HTERT RPE-1 (cell line): ENCODE measurements around the gene TCHHL1.

Source experiments
- in situ Hi-C: fragments of 300-500 bp; cut with MboI; formaldehyde crosslinking; loops from 4 replicates; pipeline ENCODE4 v1.14.3; 2020; ENCODE audit warnings: low sequenced_read_pairs

Gene TCHHL1

GRCh38 chr1:152039886-152040285 lies 49.0 kb downstream of the TCHHL1 start:
- in situ Hi-C loops: no loop called here

- in situ Hi-C loops: no loop called here
Observed at GRCh38 chr1:152039461-152039860, 49.4 kb downstream of the TCHHL1 start.

GRCh38 chr1:152038871-152039270 lies 50.0 kb downstream of the TCHHL1 start:
- in situ Hi-C loops: no loop called here

GRCh38 chr1:152036267-152037216 lies 52.3 kb downstream of the TCHHL1 start, which contains the start of gene S100A11:
TSS of gene S100A11 (minus strand) at chr1:152037004. CDS start at chr1:152036915, 89 bp downstream.
- in situ Hi-C loops: no loop called here

GRCh38 chr1:152035539-152036266 lies 53.2 kb downstream of the TCHHL1 start:
- in situ Hi-C loops: no loop called here

DNA sequence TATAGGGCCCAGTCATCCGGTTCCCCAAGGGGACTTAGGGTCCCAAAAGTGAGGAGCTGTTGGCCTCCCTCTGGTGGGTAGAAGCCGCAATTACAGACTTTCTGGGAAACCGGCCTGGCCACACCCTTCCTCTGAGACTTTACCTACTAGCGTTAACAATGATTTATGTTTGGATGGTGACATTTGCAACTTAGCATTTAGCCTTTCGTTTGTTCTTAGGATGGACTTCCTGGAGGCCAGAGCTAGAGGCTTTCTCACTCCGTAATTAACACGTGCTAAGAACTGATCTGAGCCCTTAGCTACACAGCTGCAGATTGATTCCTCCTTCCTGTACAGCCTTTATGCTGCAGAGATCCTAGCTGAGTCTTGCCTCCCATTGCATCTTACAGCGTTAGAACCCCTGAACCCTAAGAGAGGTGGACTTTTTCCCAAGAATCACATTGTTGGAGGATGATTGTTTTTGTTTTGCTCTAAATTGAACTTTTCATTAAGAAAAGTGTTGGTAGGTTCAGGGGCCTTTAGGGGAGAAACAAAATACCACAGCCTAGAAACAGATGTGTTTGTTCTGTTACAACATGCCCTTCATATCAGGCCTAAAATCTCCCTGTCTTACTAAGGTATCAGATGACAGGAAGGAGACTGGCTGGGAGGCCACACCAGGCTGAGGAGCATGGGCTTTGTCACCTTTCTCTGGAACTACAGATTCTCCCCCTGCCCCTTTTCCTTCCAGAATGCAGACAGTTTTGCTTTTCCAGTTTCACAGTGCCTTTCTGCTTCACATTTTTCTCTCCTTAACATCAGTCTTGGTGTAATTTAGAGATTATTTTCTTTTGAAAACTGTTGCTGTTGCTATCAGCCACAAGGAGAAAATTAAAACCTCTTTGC lies 54.0 kb downstream of the TCHHL1 start:
- in situ Hi-C loops: no loop called here

- in situ Hi-C loops: no loop called here
Observed at GRCh38 chr1:152034324-152034653, 54.6 kb downstream of the TCHHL1 start.
